Measurements from ENCODE around the gene ERH.

The ERH gene

GRCh38 chr14:69356903-69357543 lies 41.1 kb downstream of the ERH start:
- DNase-seq (ENCODE audit: low read depth in 2 of 3, low spot score in 2 of 3), result no peak

- no peak for DNase-seq (ENCODE audit: low read depth in 2 of 3, low spot score in 2 of 3)
Observed at GRCh38 chr14:69355607-69356281, 42.4 kb downstream of the ERH start.

- no peak for DNase-seq (ENCODE audit: low read depth in 2 of 3, low spot score in 2 of 3)
Observed at GRCh38 chr14:69355154-69355597, 42.9 kb downstream of the ERH start.

- peak; percentile 33 to 45 (median 40) for DNase-seq (ENCODE audit: low read depth in 2 of 3, low spot score in 2 of 3)
Observed at GRCh38 chr14:69354383-69355153, 43.5 kb downstream of the ERH start.

GRCh38 chr14:69353168-69353567 lies 44.9 kb downstream of the ERH start:
- DNase-seq (ENCODE audit: low read depth in 2 of 3, low spot score in 2 of 3), result no peak

- no peak for DNase-seq (ENCODE audit: low read depth in 2 of 3, low spot score in 2 of 3)
Observed at GRCh38 chr14:69351911-69352310, 46.2 kb downstream of the ERH start.

- DNase-seq (ENCODE audit: low read depth in 2 of 3, low spot score in 2 of 3), result no peak
Observed at GRCh38 chr14:69351385-69351784, 46.7 kb downstream of the ERH start.

- DNase-seq (ENCODE audit: low read depth in 2 of 3, low spot score in 2 of 3), result no peak
Observed at GRCh38 chr14:69350892-69351291, 47.2 kb downstream of the ERH start.

- DNase-seq (ENCODE audit: low read depth in 2 of 3, low spot score in 2 of 3), result no peak
Observed at GRCh38 chr14:69349091-69349777, 48.9 kb downstream of the ERH start.

- DNase-seq (ENCODE audit: low read depth in 2 of 3, low spot score in 2 of 3), result no peak
Observed at GRCh38 chr14:69346710-69347109, 51.4 kb downstream of the ERH start.

- DNase-seq (ENCODE audit: low read depth in 2 of 3, low spot score in 2 of 3), result no peak
Observed at GRCh38 chr14:69345402-69345801, 52.7 kb downstream of the ERH start.

- DNase-seq (ENCODE audit: low read depth in 2 of 3, low spot score in 2 of 3), result no peak
Observed at GRCh38 chr14:69344171-69344570, 53.9 kb downstream of the ERH start.

GRCh38 chr14:69342928-69343525 lies 55.1 kb downstream of the ERH start:
- DNase-seq (ENCODE audit: low read depth in 2 of 3, low spot score in 2 of 3), result no peak

- no peak for DNase-seq (ENCODE audit: low read depth in 2 of 3, low spot score in 2 of 3)
Observed at GRCh38 chr14:69339426-69339825, 58.7 kb downstream of the ERH start.

- DNase-seq (ENCODE audit: low read depth in 2 of 3, low spot score in 2 of 3), result no peak
Observed at GRCh38 chr14:69337984-69338383, 60.1 kb downstream of the ERH start.

GRCh38 chr14:69335371-69335771 lies 62.7 kb downstream of the ERH start:
- no peak for DNase-seq (ENCODE audit: low read depth in 2 of 3, low spot score in 2 of 3)

GRCh38 chr14:69334576-69334975 lies 63.5 kb downstream of the ERH start:
- DNase-seq (ENCODE audit: low read depth in 2 of 3, low spot score in 2 of 3), result no peak

GRCh38 chr14:69333791-69334337 lies 64.2 kb downstream of the ERH start:
- no peak for DNase-seq (ENCODE audit: low read depth in 2 of 3, low spot score in 2 of 3)

GRCh38 chr14:69332782-69333395 lies 65.2 kb downstream of the ERH start:
- DNase-seq (ENCODE audit: low read depth in 2 of 3, low spot score in 2 of 3), result no peak

GRCh38 chr14:69331206-69331605 lies 66.9 kb downstream of the ERH start:
- no peak for DNase-seq (ENCODE audit: low read depth in 2 of 3, low spot score in 2 of 3)

Data from activated CD8-positive, alpha-beta memory T cell treated with anti-CD3 and anti-CD28 coated beads for 48 hours (primary cell).